Endometrium (tissue), 2 donors: ENCODE data around the gene CHRNA1.

Source experiments
- FAIRE-seq: peaks from 2 replicates; lab custom pipeline; 2012; peaks lifted over from hg19 to GRCh38; lab: Jason Lieb, UNC
- donor health status: control.
- donor health status: control.

CHRNA1 gene

DNA sequence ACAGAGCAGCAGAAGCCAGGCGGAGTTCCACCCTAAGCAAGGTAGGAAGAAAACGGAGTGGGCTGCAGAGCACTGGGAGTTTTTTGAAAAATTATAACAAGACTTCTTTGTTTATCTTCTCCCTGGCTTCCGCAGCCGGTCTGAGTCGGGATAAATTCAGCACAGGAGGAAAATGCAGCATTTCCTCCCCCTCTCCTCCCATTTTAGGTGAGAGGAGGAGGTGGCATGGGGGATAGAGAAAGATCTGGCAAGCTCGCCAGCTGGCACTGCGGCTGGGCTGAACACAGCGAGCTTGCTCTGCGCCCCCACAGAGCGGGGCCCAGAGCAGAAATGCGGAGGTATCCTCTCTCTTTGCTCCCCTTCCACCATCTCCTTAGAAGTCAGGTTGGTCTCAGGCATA, 17.7 kb upstream of the CHRNA1 start:
- no peak for FAIRE-seq

GRCh38 chr2:174781298-174781697, 17.0 kb upstream of the CHRNA1 start:
- FAIRE-seq = no peak

GRCh38 chr2:174780856-174781255, 16.6 kb upstream of the CHRNA1 start:
- no peak for FAIRE-seq

DNA sequence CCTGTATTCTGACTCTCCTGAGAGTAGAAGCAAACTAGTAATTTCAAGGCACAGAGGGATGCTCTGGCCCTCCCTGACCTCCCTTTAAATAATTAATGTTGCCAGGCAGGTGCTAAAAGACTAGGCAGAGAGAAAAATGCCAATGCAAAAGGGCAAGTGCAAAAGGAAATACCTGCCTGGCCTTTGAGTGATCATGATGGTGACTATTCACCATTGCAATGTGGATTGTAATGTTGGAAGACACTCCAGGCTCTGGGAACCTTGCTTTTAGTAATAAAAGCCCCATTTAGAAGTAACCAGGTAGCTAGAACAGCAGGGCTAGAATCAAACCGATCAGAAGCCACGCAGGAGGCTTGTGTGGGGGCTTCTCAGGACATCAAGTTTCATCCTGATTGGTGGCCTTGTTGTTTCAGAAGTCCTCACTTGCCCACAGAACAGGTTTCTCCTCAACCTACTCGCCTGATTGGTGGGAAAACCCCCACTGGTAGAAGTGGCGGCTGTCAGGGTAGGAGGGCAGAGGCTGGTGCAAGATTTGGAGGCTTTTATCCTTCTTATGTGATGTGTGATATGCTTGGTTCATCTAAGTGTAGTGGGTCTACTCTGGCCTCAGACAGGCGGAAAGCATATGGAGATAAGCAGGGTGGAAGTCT, 16.0 kb upstream of the CHRNA1 start:
- no peak for FAIRE-seq

DNA sequence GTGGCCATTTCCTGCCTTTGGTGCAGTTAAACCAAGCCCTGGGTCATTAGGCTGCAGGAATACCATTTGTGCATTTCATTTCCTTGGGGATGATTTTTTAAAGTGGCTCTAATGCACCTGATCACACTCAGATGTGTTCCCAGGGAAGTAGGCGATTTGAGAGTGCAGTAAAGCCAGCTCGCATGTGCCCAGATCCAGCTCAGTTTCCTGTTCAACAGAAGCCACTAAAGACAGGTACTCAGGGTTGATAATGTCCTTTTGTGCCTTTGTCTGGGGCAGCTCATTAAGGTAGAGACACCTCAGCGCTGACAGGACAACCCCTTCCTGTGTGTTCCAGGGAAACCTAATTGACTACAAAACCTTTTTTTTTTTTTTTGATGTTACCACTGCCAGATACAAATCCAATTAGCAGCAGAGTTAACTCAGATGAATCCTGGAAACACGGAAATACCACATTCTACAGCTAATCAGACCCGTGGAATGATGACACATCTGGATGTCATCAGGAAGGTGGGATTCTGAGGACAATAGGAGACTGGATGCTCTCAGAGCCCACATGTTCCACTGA, 15.2 kb upstream of the CHRNA1 start:
- no peak for FAIRE-seq

DNA sequence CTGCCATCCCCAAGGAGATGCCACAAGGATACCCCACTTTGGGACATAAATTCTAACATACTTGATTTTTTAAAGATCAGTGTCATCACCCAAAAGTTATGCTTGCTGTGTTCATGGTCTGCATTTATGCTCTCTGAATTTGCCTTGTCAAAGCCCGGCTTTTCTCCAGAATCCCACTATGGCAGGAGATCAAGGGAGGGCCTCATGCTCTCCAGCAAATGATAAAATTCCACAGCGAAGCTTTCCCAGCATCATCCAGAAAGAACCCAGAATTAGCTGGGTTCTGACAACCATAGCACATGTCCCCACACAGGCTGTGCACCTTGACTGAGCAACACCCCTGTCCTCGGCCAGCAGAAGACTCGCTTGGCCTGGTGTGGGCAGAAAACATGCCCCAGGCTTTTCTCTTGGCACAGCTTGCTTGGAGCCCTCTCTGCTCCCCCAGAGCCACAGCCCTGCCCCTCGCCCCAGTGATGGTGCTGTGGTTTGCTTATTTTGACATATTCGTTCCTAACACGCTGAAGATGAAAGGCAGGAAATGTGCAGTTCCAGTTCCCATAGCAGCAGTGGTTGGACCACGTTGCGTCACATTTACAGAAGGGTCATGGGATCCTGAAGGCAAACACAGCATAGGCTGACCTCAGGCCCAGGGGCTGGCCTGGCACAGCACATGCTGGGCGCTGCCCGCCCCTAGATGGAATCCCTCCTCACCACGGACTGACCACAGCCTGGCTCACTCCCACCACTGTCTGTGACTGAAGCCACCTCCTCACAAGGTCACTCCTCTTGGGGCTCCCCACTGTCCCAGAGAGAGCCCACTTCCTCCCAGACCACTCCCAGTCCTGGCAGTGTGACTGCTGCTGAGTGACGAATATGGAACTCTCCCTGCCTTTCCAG, 14.1 kb upstream of the CHRNA1 start:
- no peak for FAIRE-seq

DNA sequence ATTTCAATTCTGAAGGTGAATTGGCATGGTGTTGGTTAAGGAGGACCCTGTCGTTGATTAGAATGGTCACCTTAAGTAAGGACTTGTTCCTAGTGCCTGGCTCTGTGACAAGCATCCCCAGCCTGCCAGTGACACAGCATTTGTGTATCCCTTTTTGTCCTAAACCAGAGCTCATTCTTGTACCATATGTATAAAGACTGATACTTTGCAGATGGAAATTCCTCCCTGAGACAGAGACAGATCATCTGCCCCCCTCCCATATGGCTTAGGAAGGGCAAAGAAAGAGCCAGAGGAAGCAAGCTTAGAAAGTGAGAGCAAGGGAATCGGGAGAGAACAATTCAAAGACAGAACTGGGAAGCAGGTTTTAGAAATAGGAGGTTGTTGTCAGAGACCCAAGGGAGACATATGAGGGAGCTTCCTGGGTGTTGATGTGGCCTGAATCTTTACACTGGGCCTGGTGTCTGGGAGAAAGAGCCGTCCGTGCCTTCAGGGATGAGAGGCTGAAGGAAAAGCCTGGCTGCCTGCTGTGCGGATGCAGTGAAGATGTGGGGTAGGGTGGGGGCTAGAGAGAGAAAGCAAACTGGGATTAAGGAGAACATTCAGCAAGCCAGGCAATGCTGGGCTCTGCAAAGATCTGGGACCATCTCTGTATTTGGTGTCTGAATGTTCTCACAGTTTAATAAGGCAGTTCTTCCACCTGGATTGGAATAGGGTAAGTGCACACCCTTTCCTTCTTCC, 13.2 kb upstream of the CHRNA1 start:
- FAIRE-seq = no peak

DNA sequence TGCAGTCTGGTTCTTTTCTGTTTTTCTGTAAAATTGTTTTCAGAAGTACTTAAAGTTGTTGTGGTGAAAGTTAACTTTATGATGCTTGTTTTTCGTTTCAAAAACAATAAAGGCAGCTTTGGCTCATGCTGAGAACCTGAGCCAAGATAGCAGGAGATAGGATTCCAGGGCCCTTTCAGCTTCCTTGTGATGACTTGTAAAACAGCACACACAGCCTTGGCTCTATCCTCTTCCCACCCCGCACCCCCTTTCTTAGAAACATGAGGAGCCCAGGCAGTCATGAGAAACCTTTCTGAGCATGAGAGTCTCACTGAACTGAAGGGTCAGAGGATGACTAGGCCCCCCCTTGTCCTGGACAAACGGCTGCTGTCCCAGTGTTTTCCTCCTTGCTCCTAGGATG, 12.4 kb upstream of the CHRNA1 start:
- peak; percentile 97 for FAIRE-seq

DNA sequence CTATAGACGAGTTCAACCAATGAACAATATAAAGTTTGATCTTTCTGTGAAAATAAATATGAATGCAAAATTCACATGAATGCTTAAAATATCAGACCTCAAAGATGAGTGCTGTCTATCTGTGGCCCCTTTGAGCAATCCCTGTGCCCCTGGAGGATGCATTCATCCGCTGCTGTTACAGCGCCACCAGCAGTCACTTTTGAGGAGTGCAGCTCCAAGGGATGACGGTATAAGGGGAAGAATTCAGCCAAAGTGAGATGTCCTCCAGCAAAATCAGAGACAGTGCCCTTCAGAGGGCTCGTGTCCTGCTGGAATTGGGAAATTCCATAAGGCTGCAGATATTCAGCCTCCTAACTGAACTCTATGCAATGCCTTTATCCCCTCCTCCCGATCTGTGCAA, 12.0 kb upstream of the CHRNA1 start:
- no peak for FAIRE-seq

DNA sequence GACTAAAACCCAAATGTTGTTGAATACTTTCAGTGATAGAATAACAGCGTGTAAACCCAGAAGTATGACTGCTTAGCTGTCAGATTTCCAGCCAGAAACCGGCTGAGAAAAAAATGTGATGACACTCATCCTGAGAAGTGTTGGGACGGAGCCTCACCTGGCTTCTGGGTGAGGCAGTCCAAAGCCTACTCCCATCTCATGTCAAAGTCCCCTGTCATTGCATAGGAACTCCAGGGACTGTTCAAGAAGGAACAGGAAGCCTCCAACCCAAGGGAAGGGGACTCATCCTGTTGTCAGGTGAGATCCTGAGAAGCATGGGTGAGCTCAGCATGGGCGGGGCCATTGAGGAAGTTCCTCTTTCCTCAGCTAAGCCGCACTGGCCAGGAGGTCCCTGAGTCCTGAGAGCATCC, 11.3 kb upstream of the CHRNA1 start:
- FAIRE-seq = no peak

DNA sequence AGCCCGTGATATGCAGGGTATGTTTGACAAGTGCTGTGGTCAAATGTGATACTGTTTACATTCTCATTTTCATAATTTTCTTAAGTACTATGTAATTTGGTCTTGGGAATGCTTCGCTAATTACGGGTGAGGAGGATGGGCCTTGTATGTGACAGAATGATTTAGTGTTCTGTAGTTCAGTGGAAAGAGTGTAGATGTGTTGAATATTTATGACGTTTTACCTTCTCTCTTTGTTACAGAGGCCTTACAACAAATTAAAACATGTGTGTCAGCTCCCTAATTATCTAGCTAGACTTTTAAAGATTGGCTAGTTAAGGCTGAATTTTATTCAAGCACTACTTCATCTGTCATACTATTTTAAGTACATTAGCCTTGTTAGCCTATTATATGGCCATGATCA, 10.6 kb upstream of the CHRNA1 start:
- no peak for FAIRE-seq

- FAIRE-seq = peak; percentile 8
These were observed 8.9 kb upstream of the CHRNA1 start for GRCh38 chr2:174773215-174773614.

DNA sequence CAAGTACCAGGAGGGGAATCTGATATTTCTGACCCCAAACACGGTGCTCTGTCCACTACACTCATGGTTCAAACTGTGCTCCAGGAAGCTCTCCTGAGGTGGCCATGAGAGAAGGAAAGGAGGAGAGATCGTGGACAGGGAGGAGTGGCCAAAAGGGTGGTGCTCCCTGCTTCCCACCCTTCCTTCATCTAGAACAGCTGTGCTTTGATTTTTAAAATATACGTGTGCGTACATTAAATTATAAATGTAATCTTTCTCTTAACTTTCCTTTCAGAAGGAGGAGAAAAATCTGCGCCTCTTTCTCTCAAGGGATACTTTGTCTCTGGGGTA, 8.2 kb upstream of the CHRNA1 start:
- no peak for FAIRE-seq

DNA sequence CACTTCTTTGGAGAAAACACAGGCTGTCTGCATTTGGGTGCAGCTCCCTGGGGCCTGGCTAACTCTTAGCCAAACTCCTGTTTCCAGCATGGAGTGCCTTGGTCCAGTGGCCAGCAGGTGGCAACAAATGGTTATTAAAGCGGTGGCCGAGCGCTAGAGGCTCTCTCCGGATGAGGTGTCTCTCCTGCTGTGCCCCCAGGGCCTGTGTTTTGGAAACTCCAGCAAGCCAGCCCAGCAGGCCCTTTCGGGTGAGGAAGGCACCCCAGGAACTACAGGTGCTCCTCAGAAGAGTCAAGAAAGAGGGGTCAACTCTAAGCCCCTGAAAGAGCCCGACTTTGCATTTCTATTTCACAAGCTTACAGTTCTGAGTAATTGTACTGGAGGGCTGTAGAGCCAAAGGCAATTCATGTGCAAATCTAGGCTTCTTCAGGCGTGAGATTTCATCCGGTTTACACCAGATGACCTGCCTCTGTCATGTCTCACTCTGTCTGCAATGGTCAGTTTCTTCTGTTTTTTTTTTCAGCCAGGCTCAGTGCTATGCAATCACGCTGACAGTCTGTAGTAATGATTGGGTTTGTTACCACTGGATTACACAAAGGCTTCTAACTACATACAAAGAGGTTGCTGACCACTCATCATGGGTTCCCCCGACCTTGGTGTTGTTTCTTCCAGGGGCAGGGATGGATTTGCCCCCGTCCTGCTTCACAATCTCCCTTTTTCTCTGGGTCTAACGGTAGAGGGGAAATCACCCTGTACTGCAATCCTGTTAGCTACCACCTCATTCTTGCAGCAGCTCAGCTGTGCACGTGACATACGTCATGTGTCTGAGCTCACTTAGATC, 7.6 kb upstream of the CHRNA1 start:
- no peak for FAIRE-seq

DNA sequence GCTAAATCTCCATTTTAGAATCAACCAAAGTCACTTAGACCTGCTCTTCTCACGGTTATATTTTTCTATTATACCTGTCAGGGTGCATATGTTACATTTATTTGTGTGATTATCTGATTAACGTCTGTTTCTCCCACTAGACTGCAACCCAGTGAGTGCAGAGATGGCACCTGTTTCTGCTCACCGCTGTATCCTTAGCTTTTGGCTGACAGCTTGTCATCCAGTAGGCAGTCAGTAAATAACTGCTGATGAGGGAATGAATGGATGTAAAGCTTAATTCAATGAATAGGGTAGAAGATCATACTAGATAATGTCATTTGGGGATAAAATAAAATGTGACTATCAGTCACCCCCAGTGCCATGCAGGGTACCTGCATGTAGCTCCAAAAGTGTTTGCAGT, 6.9 kb upstream of the CHRNA1 start:
- FAIRE-seq = no peak

GRCh38 chr2:174768557-174768956, 4.3 kb upstream of the CHRNA1 start:
- no peak for FAIRE-seq

DNA sequence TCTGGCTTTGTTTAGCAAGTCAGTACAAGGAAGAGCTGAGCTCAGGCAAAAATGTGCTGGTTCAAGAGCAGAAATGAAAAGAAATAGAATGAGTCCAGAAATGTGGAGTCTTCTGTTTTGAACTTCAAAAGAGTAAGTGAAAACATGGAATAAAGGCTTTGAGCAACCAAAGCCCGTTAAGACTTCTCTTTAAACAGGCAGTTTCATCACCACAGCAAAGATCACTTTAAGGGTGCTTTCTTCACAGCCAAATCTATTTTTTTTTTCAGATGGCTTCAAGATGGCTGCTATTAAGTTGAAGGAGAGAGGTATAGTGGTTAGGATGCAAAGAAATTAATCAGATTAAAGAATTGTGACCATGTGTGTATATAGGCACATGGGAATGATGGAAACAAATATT, 2.0 kb upstream of the CHRNA1 start:
- FAIRE-seq = no peak

GRCh38 chr2:174765576-174765975, 1.3 kb upstream of the CHRNA1 start:
- FAIRE-seq = no peak

- FAIRE-seq = no peak
These were observed 492 bp downstream of the CHRNA1 start for GRCh38 chr2:174763780-174764179.

GRCh38 chr2:174762464-174762863, 1.8 kb downstream of the CHRNA1 start:
- FAIRE-seq = no peak

- no peak for FAIRE-seq
These were observed 2.4 kb downstream of the CHRNA1 start for GRCh38 chr2:174761837-174762236.
